CD4-positive, alpha-beta T cell (primary cell): ENCODE data around the gene SELENOV. TPM values are rescaled to one million over a fixed set of nuclear protein-coding genes. Genes with fewer than 3 reads are reported as not detected.

Experiments
- ATAC-seq: fragments of 200-7000 bp; cut with Tn5 transposase; one replicate; pipeline ENCODE4 v1.10.0; 2022; ENCODE audit warnings: mild to moderate bottlenecking; ENCODE audit not compliant: poor library complexity
- CTCF ChIA-PET: fragments of 350-600 bp; sonication (Branson Sonifier 250); formaldehyde crosslinking; loops from one replicate; lab custom pipeline; 2021; ENCODE audit warnings: antibody characterized with exemption, inconsistent platforms; lab: Charles Lee
- POLR2A ChIA-PET: fragments of 350-600 bp; sonication (Branson Sonifier 250); formaldehyde crosslinking; loops from one replicate; lab custom pipeline; 2021; ENCODE audit warnings: antibody characterized with exemption, inconsistent platforms; lab: Charles Lee
- DNase-seq, 14 experiments: peaks; one replicate each; pipeline ENCODE4 v3.0.0-alpha.2; 2013 to 2020; ENCODE audit warnings: mixed read lengths in 2 of 14
- H3K27ac ChIP-seq, 2 donors: one replicate each; pipeline versions ENCODE4 v1.5.1 to v1.7.0; 2013; ENCODE audit warnings: low read length in 2 of 2, low read depth in 1 of 2, mild to moderate bottlenecking in 1 of 2
- H3K27me3 ChIP-seq, 2 experiments: 1 replicate in 1 of 2; 2 replicates in 1 of 2; pipeline versions ENCODE4 v1.6.1 to v1.7.0; 2013; ENCODE audit warnings: low read length in 2 of 2, control low read depth in 1 of 2, mild to moderate bottlenecking in 1 of 2, moderate library complexity in 1 of 2; ENCODE audit not compliant: insufficient read depth in 2 of 2, control insufficient read depth in 1 of 2
- H3K36me3 ChIP-seq: one replicate; pipeline ENCODE4 v1.6.1; 2013; ENCODE audit warnings: low read length, control low read depth; ENCODE audit not compliant: insufficient read depth
- H3K4me1 ChIP-seq: one replicate; pipeline ENCODE4 v1.6.1; 2013; ENCODE audit warnings: low read length, control low read depth; ENCODE audit not compliant: insufficient read depth
- H3K4me3 ChIP-seq: one replicate; pipeline ENCODE4 v1.5.1; 2013; ENCODE audit warnings: mild to moderate bottlenecking, low read length, moderate library complexity
- H3K9me3 ChIP-seq, 2 experiments: 1 replicate in 1 of 2; 2 replicates in 1 of 2; pipeline versions ENCODE4 v1.6.1 to v1.7.0; 2013; ENCODE audit warnings: low read length in 2 of 2, mild to moderate bottlenecking in 2 of 2, control low read depth in 1 of 2, moderate library complexity in 1 of 2; ENCODE audit not compliant: control insufficient read depth in 1 of 2, insufficient read depth in 1 of 2
- H3K27ac Mint-ChIP-seq: one replicate; pipeline ENCODE4 v1.8.0; 2020; ENCODE audit warnings: mixed read lengths
- H3K27me3 Mint-ChIP-seq: one replicate; pipeline ENCODE4 v1.8.0; 2021; ENCODE audit warnings: mixed read lengths
- H3K36me3 Mint-ChIP-seq: one replicate; pipeline ENCODE4 v1.8.0; 2021; ENCODE audit warnings: low read depth, mixed read lengths
- H3K4me1 Mint-ChIP-seq: one replicate; pipeline ENCODE4 v1.8.0; 2021; ENCODE audit warnings: low read depth, mixed read lengths
- H3K4me3 Mint-ChIP-seq: one replicate; pipeline ENCODE4 v1.8.0; 2020; ENCODE audit warnings: mild to moderate bottlenecking, mixed read lengths
- H3K9me3 Mint-ChIP-seq: one replicate; pipeline ENCODE4 v1.8.0; 2020; ENCODE audit warnings: mixed read lengths
- CTCF ChIP-seq: fragments of 200-600 bp; IDR thresholded peaks from one replicate; pipeline ENCODE4 v1.8.0; 2022; ENCODE audit warnings: antibody characterized with exemption, mild to moderate bottlenecking
- intact Hi-C, 2 experiments: fragments of 100-400 bp; cut with DNase I in 1 of 2; cut with micrococcal nuclease in 1 of 2; formaldehyde crosslinking; loops; one replicate each; pipeline versions ENCODE4 v1.15.1 to v1.9.0; 2023 to 2025; cut with DNase I, micrococcal nuclease
- total RNA-seq, 174 experiments: library from RNA in 2 of 174; stranded (reverse) in 2 of 174; gene quantifications; one replicate each; pipeline ENCODE4 v1.2.3 and lab custom pipeline; 2021 to 2026

SELENOV gene
- total RNA-seq, 2 experiments from 2014 or later, result not detected

GRCh38 chr19:39501340-39501739, 13.6 kb upstream of the SELENOV start:
- Mint-ChIP-seq H3K27ac (no peak overlapping the region), H3K9me3 (no peaks in the 10 kb centered on the region), H3K4me3 (no peak overlapping the region), H3K4me1 (peaks cover 38% of the 10 kb centered on the region), H3K36me3 (no peaks in the 10 kb centered on the region), H3K27me3 (peaks cover 74% of the 10 kb centered on the region)
- no peak for DNase-seq
- H3K4me1 ChIP-seq, result peaks cover 30% of the 10 kb centered on the region
- H3K27ac ChIP-seq, result no peak overlapping the region
- peaks cover 0 to 20% of the 10 kb centered on the region in 2 experiments for H3K9me3 ChIP-seq
- no peak overlapping the region for H3K4me3 ChIP-seq
- CTCF ChIA-PET, result interaction anchor here (1.4 kb wide), 1 partner anchor 27 kb away, joined by 3 read pairs; no protein-coding TSS in a partner anchor
- no peak for TF ChIP-seq CTCF
- H3K36me3 ChIP-seq, result no peaks in the 10 kb centered on the region
- H3K27me3 ChIP-seq, result peaks cover 55 to 76% of the 10 kb centered on the region in 2 experiments
- no peak for ATAC-seq
- intact Hi-C loops, result no loop called here
- POLR2A ChIA-PET, result no interaction called here

GRCh38 chr19:39502640-39503417, 12.1 kb upstream of the SELENOV start:
- Histone ChIP-seq H3K9me3 (peaks cover 0 to 19% of the 10 kb centered on the region in 2 experiments), H3K36me3 (no peaks in the 10 kb centered on the region), H3K27ac (no peak overlapping the region), H3K4me3 (no peak overlapping the region), H3K4me1 (peaks cover 40% of the 10 kb centered on the region), H3K27me3 (peaks cover 63 to 77% of the 10 kb centered on the region in 2 experiments)
- Mint-ChIP-seq H3K27me3 (peaks cover 82% of the 10 kb centered on the region), H3K27ac (no peak overlapping the region), H3K9me3 (no peaks in the 10 kb centered on the region), H3K4me3 (no peak overlapping the region), H3K4me1 (peaks cover 48% of the 10 kb centered on the region), H3K36me3 (no peaks in the 10 kb centered on the region)
- ATAC-seq, result peak; percentile 79
- CTCF ChIA-PET, result interaction anchor here (0.6 to 1.7 kb wide), 22 partner anchors 9 to 339 kb away, joined by 3 to 18 read pairs (median 4); partner anchors contain the start of genes EID2, EID2B, MED29 and PAF1
- TF ChIP-seq CTCF, result peak; percentile 68
- peak; percentile 56 to 94 (median 72) for DNase-seq
- intact Hi-C loops, result loop anchor here (2.0 kb wide), 1 partner anchor 62 kb away; no protein-coding TSS in a partner anchor
- POLR2A ChIA-PET, result interaction anchor here (1.1 to 1.3 kb wide), 3 partner anchors 41 to 104 kb away, joined by 3 to 4 read pairs (median 3); partner anchors contain the start of gene SUPT5H

- no peak for TF ChIP-seq CTCF
- Mint-ChIP-seq H3K27me3 (peaks cover 68% of the 10 kb centered on the region), H3K9me3 (no peaks in the 10 kb centered on the region), H3K4me1 (peaks cover 38% of the 10 kb centered on the region), H3K4me3 (peak overlapping the region; percentile 71), H3K27ac (no peak overlapping the region), H3K36me3 (no peaks in the 10 kb centered on the region)
- peaks cover 23% of the 10 kb centered on the region for H3K4me1 ChIP-seq
- no peak for ATAC-seq
- H3K27ac ChIP-seq, result no peak overlapping the region
- ChIA-PET CTCF (interaction anchor here (0.8 kb wide), 1 partner anchor 32 kb away, joined by 3 read pairs; no protein-coding TSS in a partner anchor), POLR2A (interaction anchor here (1.5 kb wide), 1 partner anchor 71 kb away, joined by 4 read pairs; the partner anchor contains the start of gene RPS16)
- H3K36me3 ChIP-seq, result no peaks in the 10 kb centered on the region
- no peak for DNase-seq
- peaks cover 45 to 51% of the 10 kb centered on the region in 2 experiments for H3K27me3 ChIP-seq
- intact Hi-C loops, result no loop called here
- no peak overlapping the region for H3K4me3 ChIP-seq
- peaks cover 0 to 13% of the 10 kb centered on the region in 2 experiments for H3K9me3 ChIP-seq
These were observed 8.4 kb upstream of the SELENOV start for GRCh38 chr19:39506598-39506943.
